ENCODE results near the gene DIP2C.
"Not testable (repeated sequence)": the region's sequence is repeated elsewhere in the genome, so short reads cannot be mapped to it uniquely, and the experiment has no call there.

Gene DIP2C

GRCh38 chr10:397321-398068 lies 292.0 kb downstream of the DIP2C start:
- no peak for DNase-seq

- no peak for DNase-seq
These were observed 292.8 kb downstream of the DIP2C start for GRCh38 chr10:396535-397220.

GRCh38 chr10:396107-396506 lies 293.4 kb downstream of the DIP2C start:
- no peak for DNase-seq

DNA sequence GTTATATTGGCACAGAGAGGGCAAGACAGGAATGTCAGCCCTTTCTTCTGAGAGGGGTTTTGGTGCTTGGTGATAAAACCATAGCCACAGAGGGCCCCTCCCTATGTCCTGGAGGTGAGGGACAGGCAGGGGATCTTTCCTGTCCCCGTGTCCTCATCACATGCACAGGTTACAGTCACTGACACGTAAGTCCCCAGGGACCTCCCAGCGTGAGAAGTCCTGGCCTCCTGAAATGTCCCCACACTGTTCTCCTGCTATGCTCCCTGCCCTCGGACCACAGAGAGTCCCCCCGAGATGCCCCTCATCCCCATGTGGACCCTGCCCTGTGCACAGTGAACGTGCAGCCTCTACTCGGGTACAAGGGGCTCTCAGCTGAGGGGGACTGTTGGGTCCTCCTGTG lies 293.8 kb downstream of the DIP2C start:
- no peak for DNase-seq

DNA sequence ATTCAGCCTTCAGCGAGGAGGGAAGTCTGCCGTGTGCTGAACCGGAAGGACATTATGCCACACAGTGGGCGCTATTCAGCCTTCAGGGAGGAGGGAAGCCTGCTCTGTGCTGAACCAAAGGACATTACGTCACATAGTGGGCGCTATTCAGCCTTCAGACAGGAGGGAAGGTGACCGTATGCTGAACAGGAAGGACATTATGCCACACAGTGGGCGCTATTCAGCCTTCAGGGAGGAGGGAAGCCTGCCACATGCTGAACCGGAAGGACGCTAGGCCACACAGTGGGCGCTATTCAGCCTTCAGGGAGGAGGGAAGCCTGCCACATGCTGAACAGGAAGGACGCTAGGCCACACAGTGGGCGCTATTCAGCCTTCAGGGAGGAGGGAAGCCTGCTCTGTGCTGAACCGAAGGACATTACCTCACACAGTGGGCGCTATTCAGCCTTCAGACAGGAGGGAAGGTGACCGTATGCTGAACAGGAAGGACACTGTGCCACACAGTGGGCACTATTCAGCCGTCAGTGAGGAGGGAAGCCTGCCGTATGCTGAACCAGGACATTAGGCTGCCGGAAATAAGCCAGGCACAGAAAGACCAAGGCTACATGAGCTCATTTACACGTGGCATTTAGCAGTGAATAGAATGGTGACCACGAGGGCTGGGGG lies 294.9 kb downstream of the DIP2C start:
- not testable (repeated sequence) for DNase-seq

DNA sequence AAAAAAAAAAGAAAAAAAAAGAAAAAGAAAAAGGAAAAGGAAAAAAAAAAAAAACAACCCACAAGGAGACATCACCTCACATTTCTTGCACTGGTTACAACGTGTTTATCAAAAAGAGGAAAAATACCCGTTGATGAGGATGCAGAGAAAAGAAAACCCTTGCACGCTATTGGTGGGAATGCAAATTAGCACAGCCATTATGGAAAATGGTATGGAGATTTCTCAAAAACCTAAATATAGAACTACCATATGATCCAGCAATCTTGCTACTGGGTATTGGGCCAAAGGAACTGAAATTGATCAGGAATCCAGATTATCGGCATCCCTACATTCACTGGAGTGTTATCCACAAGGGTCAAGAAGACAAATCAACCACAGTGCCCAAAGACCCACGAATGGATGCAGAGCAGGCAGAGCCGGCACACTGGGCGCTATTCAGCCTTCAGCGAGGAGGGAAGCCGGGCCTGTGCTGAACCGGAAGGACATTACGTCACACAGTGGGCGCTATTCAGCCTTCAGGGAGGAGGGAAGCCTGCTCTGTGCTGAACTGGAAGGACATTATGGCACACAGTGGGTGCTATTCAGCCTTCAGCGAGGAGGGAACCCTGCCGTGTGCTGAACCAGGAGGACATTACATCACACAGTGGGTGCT lies 295.6 kb downstream of the DIP2C start:
- DNase-seq: no peak

DNA sequence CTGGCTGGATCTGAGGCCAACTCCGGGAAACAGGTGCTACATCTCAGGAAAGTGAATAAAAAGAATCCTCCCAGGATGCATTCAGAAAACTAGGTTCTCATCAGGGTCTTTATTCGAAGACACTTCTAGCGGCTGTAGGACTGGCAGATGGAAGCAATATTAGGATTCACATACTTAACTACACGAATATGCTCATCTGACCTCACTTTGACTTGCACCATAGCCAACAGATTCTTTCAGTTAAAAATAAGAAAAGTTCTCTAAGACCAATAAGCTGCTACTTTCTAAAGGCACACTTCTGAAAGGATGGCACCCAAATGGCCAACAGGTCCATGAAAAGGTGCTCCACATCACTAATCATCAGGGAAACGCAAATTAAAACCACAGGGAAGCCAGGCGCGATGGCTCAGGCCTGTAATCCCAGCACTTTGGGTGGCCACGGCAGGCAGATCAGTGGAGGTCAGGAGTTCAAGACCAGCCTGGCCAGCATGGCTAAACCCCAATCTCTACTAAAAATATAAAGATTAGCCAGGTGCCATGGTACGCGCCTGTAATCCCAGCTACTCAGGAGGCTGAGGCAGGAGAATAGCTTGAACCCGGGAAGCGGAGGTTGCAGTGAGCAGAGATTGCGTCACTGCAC lies 296.2 kb downstream of the DIP2C start:
- DNase-seq: no peak

DNA sequence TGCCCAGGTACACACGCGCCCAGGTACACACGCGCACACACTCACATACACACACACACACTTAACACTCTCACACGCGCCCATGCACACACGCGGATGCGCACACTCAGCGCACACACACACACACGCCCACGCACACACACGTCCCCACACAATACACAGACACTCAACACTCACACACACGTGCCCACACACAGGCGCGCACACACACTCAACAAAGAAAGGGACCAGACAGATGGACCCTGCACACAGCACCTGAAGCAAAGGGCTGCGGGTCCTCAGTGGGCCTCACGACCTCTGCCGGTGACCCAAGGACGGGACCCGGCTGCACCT lies 296.8 kb downstream of the DIP2C start:
- no peak for DNase-seq

- no peak for DNase-seq
These were observed 297.4 kb downstream of the DIP2C start for GRCh38 chr10:391847-392704.

DNA sequence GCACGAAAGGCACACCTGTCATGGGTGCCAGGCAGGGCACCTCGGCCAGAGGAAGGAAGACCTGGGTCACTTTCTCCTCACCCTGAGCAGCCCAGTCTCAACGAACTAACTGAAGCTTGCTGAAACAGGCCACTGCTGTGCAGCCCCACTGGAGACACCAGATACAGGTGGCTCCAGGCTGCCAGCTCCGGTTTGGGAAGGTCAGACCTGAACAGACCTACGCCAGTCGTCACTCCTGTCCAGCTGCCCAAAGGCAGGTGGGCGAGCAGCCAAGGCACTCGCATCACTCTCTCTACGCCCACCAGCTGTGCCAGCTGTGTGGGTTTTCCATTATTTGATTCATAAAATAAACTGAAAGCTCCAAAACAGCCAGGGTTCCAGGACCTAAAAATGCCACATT lies 298.2 kb downstream of the DIP2C start:
- no peak for DNase-seq

DNA sequence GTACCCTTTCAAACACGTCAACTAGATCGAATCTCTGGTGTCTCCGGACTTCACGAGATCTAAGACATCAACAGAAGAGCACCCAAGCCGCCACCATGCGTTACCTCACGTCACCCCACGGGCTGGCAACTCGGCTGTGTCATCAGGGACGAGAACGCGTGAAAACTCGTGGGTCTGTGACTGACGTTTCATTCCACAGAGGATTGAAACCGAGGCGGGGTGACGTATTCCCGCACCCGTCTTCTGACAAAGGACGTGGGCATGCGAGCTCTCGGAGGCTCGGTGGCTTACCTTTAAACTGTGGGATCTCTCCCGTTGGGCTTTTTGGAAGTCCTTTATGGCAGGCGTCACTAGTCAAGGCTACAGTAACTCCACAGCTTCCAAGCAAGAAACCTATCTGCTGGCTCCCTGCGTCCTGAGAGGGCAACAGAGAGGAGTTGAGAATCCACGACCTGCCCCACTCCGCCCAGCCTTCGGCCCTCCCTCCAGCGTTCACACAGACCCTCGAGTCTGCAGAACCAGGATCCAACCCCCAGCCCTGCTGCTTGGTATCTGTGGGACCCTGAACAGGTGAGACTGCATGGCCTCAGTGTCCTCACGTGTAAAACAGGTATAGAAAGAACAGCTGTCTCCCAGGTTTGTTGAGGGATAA lies 298.9 kb downstream of the DIP2C start:
- DNase-seq: no peak

GRCh38 chr10:389836-390448 lies 299.5 kb downstream of the DIP2C start:
- DNase-seq: no peak

GRCh38 chr10:389261-389790 lies 300.1 kb downstream of the DIP2C start:
- no peak for DNase-seq

- no peak for DNase-seq
These were observed 300.8 kb downstream of the DIP2C start for GRCh38 chr10:388661-389045.

GRCh38 chr10:387909-388660 lies 301.4 kb downstream of the DIP2C start:
- DNase-seq: no peak

- no peak for DNase-seq
These were observed 301.9 kb downstream of the DIP2C start for GRCh38 chr10:387593-387891.

- no peak for DNase-seq
These were observed 302.5 kb downstream of the DIP2C start for GRCh38 chr10:386771-387592.

DNA sequence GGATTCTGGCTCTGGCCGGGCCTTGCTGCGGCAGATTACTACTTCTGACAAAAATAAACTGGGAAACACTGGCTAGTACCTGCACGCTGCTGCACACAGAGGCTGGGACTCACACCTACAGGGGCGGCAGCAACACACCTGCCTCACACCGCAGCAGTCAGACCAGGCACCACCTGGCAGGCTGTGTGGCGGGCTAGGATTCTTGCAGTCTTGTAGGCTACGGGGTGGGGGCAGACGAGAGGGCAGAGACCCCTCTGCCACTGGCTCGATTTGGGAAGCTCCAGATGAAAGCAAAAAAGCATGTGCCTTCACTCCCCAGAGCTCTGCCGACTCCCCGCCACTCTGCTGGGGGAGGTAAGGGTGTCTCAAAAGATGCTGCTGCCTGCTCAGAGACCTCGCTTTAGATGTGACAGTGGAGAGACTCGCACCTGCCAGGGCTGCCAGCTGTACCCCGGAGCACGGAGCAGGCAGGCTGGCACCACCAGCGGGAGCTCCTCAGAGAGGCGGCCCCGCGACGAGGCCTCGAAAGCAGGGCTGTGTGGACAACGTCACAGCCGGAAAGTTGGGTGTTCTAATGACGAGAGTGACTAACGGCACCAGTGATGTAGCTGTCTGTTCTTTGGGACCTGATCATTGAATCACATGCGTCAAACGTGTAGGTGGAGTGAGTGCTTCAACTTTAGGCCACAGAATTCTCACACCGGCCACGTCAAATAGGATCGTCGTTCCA lies 303.7 kb downstream of the DIP2C start:
- no peak for DNase-seq

All from stimulated activated naive CD4-positive, alpha-beta T cell (primary cell).